GOT3 (cell line): ENCODE data around the gene C1D.
A peak's percentile ranks its signal among the peaks of the same experiment; 100 is the strongest.
"Not testable (repeated sequence)": the region's sequence is repeated elsewhere in the genome, so short reads cannot be mapped to it uniquely, and the experiment has no call there.

Experiments used
- DNase-seq: peaks from one replicate; lab custom pipeline; 2025; ENCODE audit warnings: mixed read lengths; lab: John Stamatoyannopoulos, UW

C1D gene, protein sequence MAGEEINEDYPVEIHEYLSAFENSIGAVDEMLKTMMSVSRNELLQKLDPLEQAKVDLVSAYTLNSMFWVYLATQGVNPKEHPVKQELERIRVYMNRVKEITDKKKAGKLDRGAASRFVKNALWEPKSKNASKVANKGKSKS

DNA sequence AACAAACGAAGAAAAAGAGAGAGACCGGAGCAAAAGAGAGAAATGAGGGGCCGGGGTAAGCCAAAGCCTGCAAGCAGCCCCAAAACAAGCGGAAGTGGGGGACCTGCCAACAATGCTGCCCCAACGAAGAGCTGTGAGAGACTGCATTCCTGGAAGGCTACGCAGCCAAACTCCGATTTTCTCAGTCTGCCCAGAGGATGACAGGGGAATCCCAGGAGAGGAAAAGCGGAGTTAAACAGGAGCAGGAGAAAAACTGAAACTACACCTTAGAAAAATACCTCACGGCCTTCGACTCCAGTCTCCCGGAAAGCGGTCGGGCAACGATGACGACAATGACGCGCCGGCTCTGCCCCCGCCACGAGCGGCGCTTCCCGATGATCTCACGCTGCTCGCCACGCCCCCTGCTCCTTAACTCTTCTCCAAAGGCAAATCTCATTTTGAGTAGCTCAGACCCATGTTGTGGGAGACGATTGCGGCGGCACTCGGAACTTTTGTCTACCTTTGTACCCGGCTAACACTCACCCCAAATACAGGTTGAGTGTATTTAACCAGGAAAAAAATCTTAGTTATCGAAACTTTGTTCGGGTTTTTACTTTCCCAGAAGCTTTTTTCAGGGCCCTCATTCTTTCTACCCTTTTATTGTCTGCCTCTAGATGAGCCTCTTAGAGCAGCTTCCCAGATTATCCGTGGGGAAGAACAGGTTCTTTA, at the start of gene C1D:
C1D (minus strand) TSS at position 325 of the 708 bp plus-strand sequence. CDS start 15,694 bp downstream, outside the sequence.
- peak; percentile 54 for DNase-seq

DNA sequence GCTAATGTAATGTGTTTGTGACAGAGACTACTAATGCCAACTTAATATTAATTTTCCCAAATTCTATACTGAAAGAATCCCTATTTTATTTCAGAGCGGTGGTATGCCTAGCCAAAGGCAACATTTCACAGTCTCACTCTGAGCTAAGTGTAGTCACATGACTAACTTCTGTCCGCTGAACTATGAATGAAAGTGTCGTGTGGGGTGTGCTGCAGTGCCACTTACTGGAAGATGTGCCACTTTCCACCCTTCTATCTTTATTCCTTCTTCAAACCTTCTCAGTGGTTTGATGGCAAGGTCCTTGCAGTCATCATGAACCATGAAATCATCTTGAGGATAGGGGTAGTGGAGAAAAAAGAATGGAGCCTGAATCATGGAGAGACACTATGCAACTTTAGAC, 47.3 kb upstream of the C1D start:
- DNase-seq: no peak

DNA sequence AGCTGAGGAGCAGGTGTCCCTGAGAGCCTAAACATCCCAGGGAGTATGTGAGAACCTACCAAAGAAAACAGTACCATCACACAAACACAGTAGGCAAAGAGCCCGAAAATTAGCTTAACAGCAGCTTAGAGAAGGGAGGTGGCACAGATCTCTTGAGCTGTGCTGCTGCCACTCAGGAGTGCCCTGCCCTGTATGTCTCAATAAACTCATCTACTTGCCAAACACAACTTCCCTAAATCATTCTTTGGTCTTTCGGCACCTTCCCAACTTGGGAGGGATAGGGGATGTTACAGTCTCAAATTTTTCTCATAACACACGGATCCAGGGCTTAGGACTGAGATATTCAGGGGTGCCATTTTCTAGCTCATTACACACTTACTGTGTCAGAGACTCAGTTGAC, 45.3 kb upstream of the C1D start:
- no peak for DNase-seq

DNA sequence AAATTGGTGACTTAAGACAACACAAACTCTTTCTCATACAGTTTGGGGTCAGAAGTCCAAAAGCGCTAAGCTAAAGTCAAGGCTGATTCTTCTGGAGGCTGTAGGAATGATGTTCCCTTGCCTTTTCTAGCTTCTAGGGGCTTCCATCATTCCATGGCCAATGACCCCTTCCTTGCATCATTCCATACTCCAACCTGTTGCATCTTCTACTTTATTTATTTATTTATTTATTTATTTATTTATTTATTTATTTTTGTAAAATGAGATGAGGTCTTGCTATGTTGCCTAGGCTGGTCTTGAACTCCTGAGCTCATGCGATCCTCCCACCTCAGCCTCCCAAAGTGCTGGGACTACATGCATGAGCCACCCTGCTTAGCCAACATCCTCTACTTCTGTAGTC, 44.7 kb upstream of the C1D start:
- no peak for DNase-seq

DNA sequence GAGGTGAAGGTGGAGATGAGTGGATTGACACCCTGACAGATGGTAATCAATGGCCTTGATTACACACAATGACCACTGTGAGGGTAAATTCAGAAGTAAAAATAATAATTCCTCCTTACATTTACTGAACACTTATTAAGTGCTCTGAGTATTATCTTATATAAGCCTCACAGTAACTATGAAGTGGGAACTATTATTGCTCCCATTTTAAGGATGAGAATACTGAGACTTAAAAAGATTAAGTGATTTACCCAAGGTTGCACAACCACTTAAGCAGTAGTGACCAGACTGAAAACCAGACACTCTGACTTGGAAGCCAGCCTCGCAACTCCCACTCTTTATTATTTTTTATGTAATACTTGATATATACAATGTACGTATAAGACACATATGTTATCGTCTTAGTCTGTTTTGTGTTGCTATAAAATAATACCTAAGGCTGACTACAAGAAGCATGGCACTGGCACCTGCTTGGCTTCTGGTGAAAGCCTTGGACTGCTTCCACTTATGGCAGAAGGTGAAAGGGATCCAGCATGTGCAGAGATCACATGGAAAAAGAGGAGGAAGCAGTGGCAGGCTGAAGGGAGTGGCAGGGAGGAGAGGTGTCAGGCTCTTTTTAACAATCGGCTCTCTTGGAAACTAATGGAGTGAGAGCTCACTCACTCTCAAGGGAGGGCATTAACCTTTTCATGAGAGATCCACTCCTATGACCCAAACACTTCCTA, 41.5 kb upstream of the C1D start:
- DNase-seq: no peak

DNA sequence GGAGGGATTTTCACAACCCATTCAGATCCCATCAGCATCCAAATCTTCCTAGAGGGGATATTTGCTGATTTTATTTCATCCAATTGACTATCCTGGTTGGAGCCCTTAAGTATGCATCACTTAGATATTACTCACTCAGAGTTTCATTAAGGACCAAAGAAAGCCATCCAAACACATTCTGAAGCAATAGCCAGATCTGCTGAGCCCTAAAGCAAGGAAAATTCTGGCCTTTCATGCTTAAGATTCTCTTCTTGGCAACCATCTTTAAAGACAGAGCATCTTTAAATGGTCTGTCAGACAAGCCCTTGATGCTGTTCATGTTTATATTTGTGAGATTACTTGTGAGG, 40.9 kb upstream of the C1D start:
- DNase-seq: no peak

DNA sequence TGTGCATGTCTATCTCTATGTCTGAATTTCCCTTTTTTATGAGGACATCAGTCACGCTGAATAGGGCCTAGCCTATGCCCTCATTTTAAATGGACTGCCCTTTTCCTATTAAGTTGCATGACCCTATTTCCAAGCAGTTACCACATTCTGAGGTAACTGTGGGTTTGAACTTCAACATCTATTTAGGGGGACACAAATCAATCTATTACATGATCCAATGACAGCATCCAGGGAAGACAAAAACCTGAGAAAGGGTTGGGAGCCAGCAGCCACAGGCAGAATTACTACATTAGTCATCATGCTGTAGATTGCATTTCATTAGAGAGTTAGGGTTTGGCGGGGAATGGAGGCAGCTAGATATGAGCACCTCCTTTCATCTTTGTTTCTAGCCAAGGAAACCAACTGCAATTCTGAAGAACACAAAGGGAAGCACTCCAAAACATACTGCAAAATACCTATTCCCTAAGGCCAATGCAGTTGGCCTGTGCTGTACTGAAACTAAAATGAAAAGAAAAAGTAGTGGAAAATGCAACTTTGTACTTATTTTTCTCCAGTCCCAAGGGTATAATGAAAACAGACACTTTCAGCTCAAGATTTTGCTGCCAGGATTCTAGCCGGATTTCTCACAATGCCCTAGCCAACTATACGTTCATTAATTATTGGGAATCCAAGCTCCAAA, 40.4 kb upstream of the C1D start:
- DNase-seq: no peak

DNA sequence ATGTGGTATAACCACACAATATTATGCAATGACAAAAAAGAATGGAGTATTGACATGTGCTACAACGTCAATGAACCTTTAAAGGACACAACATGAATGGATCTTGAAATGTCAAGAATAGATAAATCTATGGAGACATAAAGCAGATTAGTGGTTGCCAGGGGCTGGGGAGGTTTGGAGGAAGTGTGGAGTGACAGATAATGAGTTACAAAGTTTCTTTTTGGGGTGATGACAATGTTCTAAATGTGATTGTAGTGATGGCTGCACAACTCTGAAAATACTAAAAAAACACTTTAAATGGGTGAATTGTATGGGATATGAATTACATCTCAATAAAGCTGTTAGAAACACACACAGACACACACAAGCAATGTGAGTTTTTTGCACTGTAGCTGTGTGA, 37.4 kb upstream of the C1D start:
- DNase-seq: no peak

DNA sequence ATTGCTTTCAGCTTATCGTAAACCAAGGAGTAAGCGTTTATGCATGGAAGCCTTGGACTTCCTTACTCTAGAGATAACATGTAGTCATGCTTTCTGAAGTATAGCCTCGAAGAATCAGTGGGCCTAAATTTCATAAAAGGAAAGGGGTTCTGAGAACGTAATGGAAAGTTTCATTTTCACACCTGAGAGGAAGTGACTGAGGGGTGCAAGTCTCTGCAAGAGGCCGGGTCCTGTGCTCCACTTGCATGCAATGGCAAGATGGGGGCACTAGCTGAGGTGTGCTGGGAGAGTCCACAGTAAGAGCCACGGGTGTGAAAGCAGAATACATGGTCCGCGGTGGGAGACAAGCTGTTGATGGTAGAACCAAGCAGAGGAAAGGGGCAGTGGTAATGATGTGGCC, 36.5 kb upstream of the C1D start:
- no peak for DNase-seq

DNA sequence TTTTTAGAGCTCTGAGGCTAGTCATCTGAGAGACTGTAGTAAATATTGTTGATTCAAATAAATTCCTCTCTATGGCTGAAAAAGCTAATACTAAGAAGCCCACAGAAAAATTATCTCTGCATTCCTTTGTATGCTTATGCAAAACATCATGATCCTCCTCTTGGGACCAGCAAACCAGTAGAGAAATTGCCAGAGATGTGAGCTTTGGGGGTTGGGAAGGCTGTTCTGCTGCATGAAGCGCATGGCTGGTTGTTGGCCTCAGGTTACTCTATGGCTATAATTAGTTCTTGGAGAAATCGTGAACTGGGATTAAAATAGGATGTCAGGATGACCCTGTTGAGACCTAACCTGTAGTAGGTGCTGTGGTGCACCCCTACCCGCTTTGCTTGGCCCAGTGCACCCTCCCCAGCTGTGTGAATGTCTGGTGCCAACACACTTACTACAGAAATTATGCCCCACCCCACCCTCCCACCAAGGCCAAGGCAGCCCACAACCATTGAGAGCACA, 35.5 kb upstream of the C1D start:
- no peak for DNase-seq

DNA sequence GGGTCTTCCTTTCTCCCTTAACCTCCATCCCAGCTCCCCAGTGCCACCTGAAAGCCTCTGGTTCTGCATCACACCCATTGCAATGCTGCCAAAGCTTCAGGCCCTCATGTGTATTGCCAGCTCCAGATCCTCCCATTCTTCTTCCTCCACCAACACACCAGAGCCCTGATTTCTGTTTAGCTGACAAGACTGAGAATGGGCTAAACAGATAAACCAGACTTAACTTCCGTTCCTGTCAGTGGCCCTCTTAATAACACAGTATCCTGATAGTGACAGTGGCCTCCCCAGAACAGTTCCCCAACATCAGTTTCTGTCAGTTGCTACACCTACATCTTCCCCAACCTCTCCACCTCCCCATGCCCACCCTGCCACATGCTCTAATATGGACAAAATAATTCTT, 31.3 kb upstream of the C1D start:
- DNase-seq: no peak

DNA sequence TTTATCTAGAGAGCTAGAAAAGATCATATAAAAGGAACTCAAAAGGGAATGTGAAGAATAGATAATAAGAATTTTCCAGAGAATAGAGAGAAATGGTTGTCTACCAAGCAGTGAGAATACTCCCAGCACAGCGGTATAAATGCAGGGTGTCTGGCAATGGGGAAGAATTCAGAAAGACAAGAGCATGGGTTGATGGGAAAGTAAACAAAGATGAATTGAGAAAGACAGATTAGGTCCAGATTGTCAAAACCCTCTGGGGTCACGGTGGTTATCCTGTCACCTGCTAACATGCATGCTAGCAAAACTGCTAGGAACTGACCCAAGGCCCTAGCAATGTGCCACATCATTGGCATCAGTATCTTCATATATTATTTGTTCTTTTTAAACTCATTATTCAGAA, 30.8 kb upstream of the C1D start:
- no peak for DNase-seq

DNA sequence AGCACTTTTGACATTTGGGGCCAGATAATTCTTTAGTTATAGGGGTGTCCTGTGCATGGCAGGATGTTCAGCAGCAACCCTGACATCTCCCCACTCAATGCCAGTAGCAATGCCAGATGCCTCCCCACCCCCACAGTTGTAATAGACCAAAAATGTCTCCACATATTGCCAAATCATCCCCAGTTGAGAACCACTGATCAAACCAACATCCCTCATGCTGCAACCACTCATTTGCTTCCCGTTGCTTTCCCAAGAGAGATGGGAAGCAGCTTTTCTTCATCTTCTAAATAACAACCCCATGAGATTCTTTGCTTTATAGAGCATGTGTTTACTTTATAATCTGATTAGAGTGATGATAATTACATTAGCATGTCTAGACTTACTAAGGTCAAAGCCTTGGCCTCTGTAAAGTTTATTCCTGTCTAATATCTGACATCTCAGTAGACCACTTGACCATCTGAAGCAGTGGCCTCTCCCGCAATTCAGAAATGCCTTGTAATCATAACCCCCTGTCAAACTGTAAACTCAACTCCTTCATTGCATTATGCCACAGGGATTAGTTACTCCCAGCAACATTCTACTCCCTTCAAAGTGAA, 28.7 kb upstream of the C1D start:
- no peak for DNase-seq

DNA sequence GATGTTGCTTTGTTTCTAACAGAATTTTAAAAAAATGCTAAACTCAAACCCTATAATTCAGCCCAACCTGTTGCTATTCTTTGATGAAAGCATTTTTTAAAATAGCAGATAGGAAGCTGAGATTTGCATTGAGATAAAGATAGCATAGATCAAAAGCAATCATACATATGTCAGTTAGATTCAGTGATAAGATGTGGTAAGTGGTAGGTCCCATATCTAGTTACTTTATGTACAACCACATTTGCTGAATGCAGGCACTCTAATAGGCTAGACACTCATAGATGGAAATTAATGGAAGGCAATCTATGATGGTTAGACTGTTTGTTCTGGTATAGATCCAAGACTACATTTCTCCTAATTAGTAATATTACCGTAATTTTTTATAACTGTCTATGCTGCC, 27.2 kb upstream of the C1D start:
- DNase-seq: no peak

DNA sequence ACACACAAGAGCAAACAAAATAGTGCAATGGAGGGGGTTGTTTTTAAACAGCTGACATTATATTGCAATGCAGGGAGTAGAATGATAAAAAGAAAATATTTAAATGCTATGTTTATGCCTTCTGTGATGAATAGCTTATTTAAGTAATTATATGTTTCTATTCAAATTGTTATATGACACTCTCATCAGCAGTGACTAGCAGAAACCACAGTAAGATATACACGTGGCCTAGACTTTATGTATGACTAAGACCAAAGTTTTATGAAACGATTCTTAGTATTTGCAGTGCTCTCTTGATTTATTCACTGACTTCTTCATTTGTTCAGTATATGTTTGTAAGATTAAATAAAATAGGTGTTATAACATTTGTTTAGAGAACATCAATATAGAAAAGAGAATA, 26.1 kb upstream of the C1D start:
- no peak for DNase-seq

DNA sequence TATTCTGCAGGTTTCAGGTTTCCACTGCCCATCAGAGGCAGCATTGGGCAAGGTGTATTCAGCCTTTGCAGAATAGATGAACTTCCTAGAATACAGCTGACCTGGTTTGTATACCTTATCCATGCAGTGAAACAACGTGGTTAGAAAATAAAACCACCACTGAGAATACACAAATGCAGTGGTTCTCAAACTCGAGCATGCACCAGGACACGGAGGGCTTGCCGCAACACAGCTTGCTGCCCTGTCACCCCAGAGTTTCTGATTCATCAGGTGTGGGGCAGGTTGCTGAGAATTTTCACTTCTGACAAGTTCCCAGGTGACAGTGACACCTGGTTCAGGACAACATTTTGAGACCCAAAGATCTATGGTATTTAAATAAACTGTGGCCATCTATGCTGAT, 23.4 kb upstream of the C1D start:
- no peak for DNase-seq

DNA sequence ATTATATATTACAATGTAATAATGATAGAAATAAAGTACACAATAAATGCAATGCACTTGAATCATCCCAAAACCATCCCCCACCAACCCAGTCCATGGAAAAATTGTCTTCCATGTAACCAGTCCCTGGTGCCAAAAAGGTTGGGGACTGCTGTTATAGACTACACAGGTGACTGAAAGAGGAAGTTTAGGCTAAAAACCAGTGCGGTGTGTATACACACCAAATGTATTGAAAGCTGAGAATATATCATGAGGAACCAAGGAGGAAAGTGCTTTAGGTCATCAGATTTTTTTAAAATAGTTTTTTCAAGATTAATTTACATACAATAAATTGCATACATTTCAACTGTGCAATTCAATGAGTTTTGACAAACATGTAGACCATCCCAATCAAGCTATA, 20.5 kb upstream of the C1D start:
- no peak for DNase-seq

DNA sequence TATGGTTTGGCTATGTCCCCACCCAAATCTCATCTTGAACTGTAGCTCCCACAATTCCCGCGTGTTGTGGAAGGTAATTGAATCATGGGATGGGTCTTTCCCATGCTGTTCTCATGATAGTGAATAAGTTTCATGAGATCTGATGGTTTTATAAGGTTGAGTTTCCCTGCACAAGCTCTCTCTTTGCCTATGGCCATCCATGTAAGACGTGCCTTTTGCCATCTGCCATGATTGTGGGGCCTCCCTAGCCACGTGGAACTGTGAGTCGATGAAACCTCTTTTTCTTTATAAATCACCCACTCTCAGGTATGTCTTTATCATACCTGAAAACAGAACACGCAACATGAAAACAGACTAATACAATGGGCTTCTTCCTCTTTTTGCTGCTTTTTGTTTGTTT, 11.2 kb upstream of the C1D start:
- DNase-seq: no peak

DNA sequence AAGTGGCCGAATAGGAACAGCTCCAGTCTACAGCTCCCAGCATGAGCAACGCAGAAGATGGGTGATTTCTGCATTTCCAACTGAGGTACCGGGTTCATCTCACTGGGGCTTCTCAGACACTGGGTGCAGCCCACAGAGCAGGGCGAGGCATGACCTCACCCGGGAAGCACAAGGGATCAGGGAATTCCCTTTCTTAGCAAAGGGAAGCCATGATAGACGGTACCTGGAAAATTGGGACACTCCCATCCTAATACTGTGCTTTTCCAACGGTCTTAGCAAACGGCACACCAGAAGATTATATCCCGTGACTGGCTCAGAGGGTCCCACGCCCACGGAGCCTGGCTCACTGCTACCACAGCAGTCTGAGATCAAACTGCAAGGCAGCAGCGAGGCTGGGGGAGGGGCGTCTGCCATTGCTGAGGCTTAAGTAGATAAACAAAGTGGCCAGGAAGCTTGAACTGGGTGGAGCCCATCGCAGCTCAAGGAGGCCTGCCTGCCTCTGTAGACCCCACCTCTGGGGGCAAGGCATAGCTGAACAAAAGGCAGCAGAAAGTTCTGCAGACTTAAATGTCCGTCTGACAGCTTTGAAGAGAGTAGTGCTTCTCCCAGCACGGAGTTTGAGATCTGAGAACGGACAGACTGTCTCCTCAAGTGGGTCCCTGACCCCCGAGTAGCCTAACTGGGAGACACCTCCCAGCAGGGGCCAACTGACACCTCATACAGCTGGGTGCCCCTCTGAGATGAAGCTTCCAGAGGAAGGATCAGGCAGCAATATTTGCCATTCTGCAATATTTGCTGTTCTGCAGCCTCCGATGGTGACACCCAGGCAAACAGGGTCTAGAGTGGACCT, 1.2 kb upstream of the C1D start:
- DNase-seq: not testable (repeated sequence)

DNA sequence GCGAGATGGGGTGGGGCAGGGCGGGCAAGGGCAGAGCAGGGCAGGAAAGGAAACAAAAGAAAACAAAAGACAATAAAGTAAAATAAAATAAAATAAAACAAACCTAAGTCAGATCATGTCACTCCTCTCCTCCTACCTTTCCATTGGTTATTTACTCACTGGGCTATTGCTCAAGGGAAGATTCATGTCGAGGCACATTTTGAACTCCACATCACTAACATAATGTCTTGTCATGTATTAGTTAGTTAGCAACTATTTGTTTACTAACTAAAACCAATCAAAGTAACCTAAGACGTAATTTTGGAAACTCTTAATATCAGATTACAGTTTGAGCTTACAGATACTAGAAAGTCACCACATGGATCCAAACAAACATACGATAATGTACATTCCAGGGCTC, 2.2 kb downstream of the C1D start:
- no peak for DNase-seq

DNA sequence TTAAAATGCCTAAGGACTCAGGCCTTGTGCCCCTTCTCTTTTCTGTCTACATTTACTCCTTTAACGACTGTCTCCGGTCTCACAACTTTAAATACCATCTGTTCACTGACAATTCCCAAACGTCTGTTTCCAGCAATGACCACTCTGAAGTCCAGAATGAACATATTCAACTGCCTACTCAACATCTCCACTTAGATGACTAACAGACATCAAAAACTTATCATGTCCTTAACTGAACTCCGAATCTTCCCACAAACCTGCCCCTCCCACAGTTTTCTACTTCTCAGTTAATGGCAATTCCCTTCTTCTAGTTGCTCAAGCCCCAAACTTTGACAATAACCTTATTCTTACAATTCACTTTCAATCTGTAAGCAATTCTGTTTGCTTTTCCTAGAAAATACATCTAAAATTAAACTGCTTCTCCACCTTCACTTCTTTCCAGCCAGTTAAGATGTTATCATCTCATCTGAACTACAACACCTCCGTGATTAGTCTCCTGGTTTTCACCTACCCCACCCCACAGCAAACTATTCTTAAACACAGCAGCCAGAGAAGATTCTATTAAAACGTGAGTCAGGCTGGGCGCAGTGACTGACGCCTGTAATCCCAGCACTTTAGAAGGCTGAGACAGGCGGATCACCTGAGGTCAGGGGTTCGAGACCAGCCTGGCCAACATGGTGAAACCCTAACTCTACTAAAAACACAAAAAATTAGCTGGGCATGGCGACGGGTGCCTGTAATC, 2.8 kb downstream of the C1D start:
- DNase-seq: no peak
